ENCODE data around the gene SV2B.

The SV2B gene

GRCh38 chr15:91099616-91099994 lies 452 bp upstream of the SV2B start:
- Histone ChIP-seq H3K4me3 (ENCODE audit: low read depth, low read length) (peak overlapping the region; percentile 36), H3K9me3 (ENCODE audit: control insufficient read depth, insufficient read depth, low read depth, low read length) (no peaks in the 10 kb centered on the region; the same call in 1 of the 2 replicates), H3K36me3 (ENCODE audit: control insufficient read depth in 2 of 2, insufficient read depth in 1 of 2, low read length in 2 of 2) (no peaks in the 10 kb centered on the region), H3K4me1 (ENCODE audit: control insufficient read depth, insufficient read depth, low read length) (0 out of 2 replicates have a peak, but pooled peaks cover 2% of the 10 kb centered on the region), H3K27ac (ENCODE audit: extremely low read depth, low read depth, low read length) (no peak overlapping the region; the same call in 1 of the 2 replicates)
- TF ChIP-seq ZNF366 (tag by site-specific recombination; conservative IDR thresholded peaks at IDR 0.05) (0 out of 2 replicates have a peak, but pooled peaks have one; percentile 36), KLF1 (tag by site-specific recombination; IDR thresholded peaks at IDR 0.05) (peak; percentile 60), ZBTB20 (tag by site-specific recombination; IDR thresholded peaks at IDR 0.05) (peak; percentile 66), BCL11B (tag by site-specific recombination; IDR thresholded peaks at IDR 0.05; ENCODE audit: low read depth) (no peak), ZFHX2 (tag by site-specific recombination; conservative IDR thresholded peaks at IDR 0.05) (peak; percentile 81), EGR2 (tag by site-specific recombination; IDR thresholded peaks at IDR 0.05; ENCODE audit: low read depth) (peak; percentile 68; the same call in 1 of the 2 replicates), MZF1 (tag by site-specific recombination; IDR thresholded peaks at IDR 0.05; ENCODE audit: borderline replicate concordance) (no peak), KLF16 (tag by site-specific recombination; IDR thresholded peaks at IDR 0.05) (peak; percentile 43; the same call in 1 of the 2 replicates), ZBTB17 (tag by site-specific recombination; IDR thresholded peaks at IDR 0.05) (peak; percentile 99), TCF7L2 (IDR thresholded peaks at IDR 0.05; ENCODE audit: borderline replicate concordance, low read depth, low read length) (peak; percentile 56; the same call in 1 of the 2 replicates), PRDM10 (tag by site-specific recombination; IDR thresholded peaks at IDR 0.05) (peak; percentile 82), ZNF132 (tag by site-specific recombination; IDR thresholded peaks at IDR 0.05; ENCODE audit: borderline replicate concordance) (no peak), ZNF555 (tag by site-specific recombination; conservative IDR thresholded peaks at IDR 0.05) (no peak)
- TF ChIP-seq, protein P1, sequence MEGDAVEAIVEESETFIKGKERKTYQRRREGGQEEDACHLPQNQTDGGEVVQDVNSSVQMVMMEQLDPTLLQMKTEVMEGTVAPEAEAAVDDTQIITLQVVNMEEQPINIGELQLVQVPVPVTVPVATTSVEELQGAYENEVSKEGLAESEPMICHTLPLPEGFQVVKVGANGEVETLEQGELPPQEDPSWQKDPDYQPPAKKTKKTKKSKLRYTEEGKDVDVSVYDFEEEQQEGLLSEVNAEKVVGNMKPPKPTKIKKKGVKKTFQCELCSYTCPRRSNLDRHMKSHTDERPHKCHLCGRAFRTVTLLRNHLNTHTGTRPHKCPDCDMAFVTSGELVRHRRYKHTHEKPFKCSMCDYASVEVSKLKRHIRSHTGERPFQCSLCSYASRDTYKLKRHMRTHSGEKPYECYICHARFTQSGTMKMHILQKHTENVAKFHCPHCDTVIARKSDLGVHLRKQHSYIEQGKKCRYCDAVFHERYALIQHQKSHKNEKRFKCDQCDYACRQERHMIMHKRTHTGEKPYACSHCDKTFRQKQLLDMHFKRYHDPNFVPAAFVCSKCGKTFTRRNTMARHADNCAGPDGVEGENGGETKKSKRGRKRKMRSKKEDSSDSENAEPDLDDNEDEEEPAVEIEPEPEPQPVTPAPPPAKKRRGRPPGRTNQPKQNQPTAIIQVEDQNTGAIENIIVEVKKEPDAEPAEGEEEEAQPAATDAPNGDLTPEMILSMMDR (tag by site-specific recombination; IDR thresholded peaks at IDR 0.05), result peak; percentile 65; the same call in 1 of the 2 replicates
- TF ChIP-seq, protein P2, sequence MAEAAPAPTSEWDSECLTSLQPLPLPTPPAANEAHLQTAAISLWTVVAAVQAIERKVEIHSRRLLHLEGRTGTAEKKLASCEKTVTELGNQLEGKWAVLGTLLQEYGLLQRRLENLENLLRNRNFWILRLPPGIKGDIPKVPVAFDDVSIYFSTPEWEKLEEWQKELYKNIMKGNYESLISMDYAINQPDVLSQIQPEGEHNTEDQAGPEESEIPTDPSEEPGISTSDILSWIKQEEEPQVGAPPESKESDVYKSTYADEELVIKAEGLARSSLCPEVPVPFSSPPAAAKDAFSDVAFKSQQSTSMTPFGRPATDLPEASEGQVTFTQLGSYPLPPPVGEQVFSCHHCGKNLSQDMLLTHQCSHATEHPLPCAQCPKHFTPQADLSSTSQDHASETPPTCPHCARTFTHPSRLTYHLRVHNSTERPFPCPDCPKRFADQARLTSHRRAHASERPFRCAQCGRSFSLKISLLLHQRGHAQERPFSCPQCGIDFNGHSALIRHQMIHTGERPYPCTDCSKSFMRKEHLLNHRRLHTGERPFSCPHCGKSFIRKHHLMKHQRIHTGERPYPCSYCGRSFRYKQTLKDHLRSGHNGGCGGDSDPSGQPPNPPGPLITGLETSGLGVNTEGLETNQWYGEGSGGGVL (tag by site-specific recombination; IDR thresholded peaks at IDR 0.05), result peak; percentile 56
- ChIA-PET POLR2A (interaction anchor here (0.6 kb wide), 1 partner anchor 915 kb away, joined by 3 read pairs; no protein-coding TSS in a partner anchor), CTCF (interaction anchor here (0.6 to 2.9 kb wide), 12 partner anchors 9 to 1332 kb away, joined by 3 to 7 read pairs (median 4); no protein-coding TSS in a partner anchor)

DNA sequence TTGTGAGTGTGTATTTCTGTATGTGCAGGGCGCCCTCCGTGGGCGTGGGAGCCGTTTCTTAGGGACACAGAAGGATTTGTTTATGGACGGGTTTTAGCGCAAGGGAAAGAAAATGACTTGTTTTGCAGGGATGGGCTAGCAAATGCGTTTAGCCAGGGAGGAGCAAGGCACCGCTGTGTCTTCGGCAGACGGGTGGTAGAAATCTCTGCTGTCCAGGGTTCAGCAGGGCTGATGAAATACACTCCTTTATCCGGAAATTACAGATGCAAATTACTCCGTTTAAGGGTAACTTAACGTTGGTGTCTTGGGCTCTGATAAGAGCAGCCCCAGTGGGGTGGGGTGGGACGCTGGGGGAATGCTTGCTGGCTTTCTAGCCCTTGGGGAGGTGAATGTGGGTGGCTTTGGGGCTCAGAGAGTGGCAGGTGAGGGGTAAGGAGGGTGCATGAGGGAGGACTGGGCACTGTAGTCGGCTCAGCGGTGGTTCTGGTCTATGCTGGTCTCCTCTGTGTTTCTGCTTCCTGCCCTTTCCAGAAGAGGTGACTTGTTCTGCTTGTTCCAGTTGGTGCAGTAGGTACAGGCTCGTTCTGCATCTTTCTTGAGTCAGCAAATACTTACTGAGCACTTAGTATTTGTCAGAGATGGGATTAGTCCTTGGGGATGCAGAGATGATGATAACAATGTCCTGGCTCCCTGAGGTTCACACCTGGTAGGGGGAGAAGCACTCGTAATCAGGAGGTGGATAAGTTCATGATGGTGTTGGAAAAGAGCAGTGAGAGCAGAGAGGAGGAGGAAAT lies 954 bp downstream of the SV2B start:
- ChIA-PET CTCF (interaction anchor here (0.6 to 2.9 kb wide), 7 partner anchors 7 to 171 kb away, joined by 3 to 7 read pairs (median 3); no protein-coding TSS in a partner anchor), POLR2A (no interaction called here)
- Histone ChIP-seq H3K27ac (ENCODE audit: extremely low read depth, low read depth, low read length) (no peak overlapping the region), H3K4me3 (ENCODE audit: low read depth, low read length) (peak overlapping the region; percentile 36), H3K36me3 (ENCODE audit: control insufficient read depth in 2 of 2, insufficient read depth in 1 of 2, low read length in 2 of 2) (no peaks in the 10 kb centered on the region), H3K9me3 (ENCODE audit: control insufficient read depth, insufficient read depth, low read depth, low read length) (no peaks in the 10 kb centered on the region), H3K4me1 (ENCODE audit: control insufficient read depth, insufficient read depth, low read length) (0 out of 2 replicates have a peak, but pooled peaks cover 2% of the 10 kb centered on the region)
- no peak for TF ChIP-seq HOXC10 (CRISPR knock-in tag; IDR thresholded peaks at IDR 0.05)
- no peak for TF ChIP-seq ZBTB6 (tag by site-specific recombination; IDR thresholded peaks at IDR 0.05)
- 0 out of 2 replicates have a peak, but pooled peaks have one; percentile 24 for TF ChIP-seq ZNF335 (tag by site-specific recombination; conservative IDR thresholded peaks at IDR 0.05)
- TF ChIP-seq, protein P1 (tag by site-specific recombination; IDR thresholded peaks at IDR 0.05), result 0 out of 2 replicates have a peak, but pooled peaks have one; percentile 16
- no peak for TF ChIP-seq ZBTB1 (tag by site-specific recombination; IDR thresholded peaks at IDR 0.05)
- no peak for TF ChIP-seq ZNF391 (tag by site-specific recombination; IDR thresholded peaks at IDR 0.05; ENCODE audit: borderline replicate concordance, low read depth)
- TF ChIP-seq ZBTB48 (tag by site-specific recombination; IDR thresholded peaks at IDR 0.05), result peak; percentile 56; the same call in 1 of the 2 replicates
- TF ChIP-seq ZNF341 (tag by site-specific recombination; IDR thresholded peaks at IDR 0.05; ENCODE audit: low read depth), result peak; percentile 50
